ENCODE data around the gene LARP4.
"Not testable (repeated sequence)": the region's sequence is repeated elsewhere in the genome, so short reads cannot be mapped to it uniquely, and the experiment has no call there.

Gene LARP4

DNA sequence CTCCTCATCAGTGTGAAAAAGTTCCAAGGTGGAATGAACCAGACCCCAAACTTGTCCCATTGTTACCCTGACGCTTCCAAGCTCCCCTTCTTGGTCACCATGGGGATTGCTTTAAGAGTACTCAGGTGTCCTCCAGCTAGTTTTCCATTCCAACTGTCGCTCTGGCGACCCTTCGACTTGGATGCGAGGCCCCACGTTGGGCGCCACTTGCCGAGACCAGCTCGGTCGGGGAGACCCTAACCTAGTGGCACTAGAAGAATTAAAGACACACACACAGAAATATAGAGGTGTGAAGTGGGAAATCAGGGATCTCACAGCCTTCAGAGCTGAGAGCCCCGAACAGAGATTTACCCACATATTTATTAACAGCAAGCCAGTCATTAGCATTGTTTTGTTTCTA, 97.4 kb downstream of the LARP4 start:
- DNase-seq, result not testable (repeated sequence)

DNA sequence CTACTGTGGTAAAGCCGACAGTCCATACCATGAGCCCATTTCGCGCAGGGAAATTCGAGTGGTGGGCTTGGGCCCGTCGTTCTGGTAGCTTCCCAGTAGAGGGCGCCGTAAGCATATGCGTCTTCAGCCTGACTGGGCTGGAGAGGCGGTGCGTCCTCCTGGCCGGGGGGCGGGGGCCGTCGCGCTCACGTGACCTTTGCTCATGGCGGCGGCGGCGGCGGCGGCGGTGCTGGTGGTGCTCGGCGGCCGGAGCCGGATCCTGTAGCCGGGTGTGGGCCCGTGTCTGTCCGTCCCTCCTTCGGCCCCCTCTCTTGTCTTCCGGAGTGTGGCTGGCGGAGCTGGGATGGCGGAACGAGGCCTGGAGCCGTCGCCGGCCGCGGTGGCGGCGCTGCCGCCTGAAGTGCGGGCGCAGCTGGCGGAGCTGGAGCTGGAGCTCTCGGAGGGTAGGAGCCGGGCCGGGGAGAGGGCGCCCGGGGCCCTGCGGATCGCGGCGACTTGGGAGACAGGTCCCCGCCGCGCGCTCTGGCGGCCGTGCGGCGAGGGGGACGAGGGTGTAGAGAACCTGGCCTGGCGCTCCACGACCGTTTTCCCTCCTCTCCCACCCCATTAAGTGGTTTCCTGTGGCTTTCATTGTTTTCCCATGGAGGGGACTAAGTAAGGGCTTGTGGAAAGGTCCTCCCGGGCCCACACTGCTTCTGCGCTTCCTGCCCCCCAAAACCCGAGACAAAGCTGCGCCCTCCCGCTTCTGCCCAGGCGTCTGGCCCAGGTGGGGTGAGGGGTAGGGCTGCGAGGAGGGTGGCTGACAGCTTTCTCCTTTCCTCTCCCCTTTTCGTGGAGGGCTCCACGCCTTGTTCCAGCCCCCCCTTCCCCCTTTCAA, 104.4 kb downstream of the LARP4 start, which contains the start of gene DIP2B:
TSS of gene DIP2B (plus strand) at position 188 of the 877 bp plus-strand sequence. CDS start at position 344, 156 bp downstream.
- DNase-seq, result peak; percentile 39

DNA sequence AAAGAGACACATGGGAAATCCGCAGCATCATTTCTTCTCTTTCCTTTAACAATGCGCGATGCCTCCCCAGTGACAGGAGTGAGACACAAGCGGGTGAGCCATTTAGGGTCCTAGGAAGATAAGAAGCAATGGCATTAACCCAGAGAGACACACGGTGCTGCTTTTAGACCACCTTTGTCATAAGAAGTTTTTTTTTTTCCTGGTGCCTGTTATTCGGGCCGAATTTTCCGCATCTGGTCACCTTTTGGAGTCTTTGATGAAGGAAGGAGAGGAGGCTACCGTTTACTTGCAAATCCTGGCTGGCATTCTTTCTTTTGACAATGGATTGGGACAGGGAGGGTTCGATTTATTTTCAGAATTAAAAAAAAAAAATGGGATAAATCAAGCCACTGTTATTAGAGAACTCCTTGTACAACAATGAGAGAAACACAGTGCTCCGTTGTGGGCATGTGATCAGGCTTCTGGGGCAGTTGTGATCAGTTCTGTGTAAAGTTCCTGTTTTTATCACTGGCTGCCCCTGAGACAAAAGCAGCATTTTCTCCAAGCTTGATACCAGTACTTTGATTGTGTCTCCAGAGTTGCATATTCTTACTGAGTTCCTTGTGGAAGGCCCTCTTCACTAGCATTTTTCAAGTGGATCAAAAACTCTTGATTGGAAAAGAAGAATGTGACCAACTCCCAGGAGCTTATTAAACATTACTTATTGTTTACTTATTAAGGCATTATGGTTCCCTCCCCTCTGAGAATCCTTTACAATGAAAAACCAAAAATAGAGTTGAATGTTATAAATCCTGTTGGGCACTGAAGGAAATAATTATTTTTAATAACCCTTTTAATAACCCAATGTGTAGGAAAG, 105.2 kb downstream of the LARP4 start:
- no peak for DNase-seq

DNA sequence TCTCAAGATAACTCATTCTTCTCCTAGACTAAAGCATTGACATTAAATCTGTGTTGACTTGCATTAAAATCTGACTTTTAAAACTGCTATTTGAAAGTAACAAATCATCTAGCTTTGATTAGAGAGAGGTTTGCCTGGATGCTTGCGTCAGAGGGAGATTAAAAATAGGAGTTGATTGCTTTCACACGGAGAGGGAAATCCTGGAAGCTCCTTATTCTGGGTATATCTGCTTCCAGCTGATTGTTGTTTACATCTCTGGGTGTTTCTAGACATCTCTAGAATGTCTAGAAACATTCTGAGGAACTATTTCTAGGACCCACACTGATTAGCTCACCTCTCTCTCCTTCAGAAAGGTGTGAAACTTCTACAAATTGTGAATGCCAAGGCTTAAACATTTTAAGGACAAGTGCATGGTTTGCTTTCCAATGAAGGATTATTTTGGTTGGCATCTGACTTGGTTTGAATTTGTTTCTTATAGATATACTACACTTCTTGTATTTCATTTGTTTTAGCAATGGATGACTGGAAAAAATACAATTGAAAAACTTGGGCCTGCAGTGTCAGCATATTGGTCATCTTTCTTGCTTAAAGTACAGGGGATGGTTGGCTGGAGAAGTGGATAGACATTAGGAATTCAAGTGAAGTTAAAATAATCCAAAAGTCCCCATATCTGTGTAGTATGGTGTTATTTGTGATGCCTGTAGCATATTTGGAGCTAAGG, 106.2 kb downstream of the LARP4 start:
- no peak for DNase-seq

DNA sequence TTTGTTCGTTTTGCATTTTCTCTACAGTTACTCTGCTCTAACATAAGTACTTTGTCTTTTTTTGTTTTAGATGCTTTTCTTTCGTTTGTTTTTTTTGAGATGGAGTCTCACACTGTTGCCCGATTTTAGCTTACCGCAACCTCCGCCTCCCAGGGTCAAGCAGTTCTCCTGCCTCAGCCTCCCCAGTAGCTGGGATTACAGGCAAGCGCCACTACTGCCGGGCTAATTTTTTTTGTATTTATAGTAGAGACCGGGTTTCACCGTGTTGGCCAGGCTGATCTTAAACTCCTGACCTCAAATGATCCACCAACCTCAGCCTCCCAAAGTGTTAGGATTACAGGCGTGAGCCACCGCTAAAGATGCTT, 106.8 kb downstream of the LARP4 start:
- DNase-seq, result no peak

DNA sequence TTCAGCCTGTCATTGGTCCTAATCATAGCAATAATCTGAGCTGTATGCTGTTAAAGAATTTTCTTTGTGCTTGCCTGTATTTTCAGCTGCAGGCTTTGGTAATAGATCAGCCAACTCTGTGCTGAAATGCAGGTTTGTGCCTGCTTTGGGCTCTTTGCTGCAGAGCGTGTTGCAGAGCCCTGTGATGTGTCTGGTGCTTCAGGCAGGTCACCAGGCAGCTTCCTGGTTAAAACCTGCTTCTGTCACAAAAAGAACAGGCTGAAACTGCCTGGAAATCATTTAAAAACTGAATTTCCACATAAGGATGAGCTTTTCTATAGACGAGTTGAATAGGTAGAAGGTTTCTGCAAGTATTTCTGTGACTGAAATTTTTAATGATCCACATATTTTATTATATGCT, 107.2 kb downstream of the LARP4 start:
- DNase-seq, result no peak

DNA sequence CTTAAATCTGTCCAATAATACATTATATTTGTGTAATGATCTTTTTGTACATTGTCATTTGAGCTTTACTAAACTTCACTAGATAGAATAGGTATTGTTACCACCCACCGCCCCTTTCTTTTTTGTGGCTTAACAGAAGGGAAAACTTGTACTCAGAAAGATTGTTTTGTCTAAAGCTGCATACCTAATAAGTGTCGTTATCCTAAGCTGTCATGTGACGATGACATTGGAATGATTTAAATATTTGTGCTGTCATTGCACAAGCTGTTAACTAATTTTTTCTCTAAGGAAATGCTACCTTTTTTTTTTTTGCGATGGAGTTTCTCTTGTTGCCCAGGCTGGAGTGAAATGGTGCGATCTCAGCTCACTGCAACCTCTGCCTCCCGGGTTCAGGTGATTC, 107.7 kb downstream of the LARP4 start:
- DNase-seq, result no peak

DNA sequence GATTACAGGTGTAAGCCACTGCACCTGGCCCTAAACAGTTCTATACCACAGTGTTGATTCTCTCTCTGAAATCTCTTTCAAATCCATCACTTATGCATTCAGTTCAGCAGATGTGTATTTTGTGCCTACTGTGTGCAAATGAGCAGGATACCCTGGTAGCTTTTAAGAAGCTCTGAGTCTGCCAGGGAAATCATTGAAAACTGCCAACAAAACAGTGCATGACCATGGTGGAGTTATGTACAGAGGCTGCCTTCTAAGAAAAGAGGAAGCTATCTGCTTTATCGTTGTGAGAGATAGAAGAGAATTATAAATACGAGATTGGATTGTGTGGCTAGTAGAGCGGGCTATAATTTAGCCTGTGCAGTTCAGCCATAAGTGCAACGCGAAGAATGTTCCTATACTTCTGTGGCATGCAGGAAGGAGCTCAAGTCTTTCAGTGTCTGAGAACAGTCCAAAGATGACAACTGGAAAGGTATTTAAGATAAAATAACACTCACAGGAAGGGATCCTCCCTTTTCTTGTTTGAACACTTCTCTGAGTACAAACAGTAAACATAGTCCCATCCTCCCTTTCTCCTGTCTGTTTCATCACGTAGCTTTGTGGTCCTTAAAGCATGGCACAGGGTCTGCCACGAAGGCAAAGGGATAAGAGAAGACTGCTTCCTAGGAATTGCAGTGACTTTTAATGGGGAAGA, 108.4 kb downstream of the LARP4 start:
- DNase-seq, result no peak

DNA sequence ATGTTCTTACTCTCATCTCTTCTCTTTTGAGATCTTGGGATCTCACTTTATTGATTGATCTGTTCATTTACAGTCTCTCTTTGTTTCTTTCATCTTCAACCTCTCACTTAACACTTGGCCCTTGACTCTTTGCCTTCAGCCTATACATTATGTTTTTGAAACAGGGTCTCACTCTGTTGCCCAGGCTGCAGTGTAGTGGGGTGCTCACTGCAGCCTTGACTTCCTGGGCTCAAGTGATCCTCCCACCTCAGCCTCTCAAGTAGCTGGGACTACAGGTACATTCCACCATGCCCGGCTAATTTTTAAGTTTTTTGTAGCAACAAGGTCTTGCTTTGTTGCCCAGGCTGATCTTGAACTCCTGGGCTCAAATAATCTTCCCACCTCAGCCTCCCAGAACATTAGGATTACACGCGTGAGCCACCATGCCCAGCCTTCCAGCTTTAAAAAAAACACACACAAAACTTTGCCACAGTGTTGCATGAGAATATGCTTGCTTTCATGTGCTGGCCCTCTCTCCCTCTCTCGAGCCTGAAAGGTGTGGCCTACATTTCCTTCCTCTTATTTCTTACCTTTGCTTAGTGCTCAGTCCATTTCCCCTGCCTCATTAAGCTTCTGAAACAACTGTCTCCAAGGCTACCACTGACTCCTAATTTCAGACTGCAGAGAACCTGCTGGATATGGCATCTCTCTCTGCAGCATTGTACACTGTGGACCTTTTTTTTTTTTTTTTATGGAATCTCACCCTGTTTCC, 114.0 kb downstream of the LARP4 start:
- no peak for DNase-seq

DNA sequence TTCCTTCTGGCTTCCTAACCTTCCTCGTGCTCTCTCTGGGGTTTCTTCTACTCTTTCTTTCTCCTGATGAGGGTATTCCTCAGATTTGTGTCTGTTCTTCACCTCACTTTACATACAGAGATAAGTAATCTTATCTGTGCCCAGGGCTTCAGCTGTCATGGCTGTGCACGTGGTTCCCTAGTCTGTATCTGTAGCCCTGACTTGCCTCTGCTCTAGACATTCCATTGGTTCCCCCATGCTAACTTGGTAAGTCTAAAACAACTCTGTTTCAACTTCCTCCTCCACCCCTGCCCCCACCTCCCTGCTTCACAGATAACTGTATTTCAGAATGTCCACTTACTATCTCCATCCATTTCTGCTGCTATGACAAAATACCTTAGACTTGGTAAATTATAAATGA, 114.9 kb downstream of the LARP4 start:
- DNase-seq, result no peak

DNA sequence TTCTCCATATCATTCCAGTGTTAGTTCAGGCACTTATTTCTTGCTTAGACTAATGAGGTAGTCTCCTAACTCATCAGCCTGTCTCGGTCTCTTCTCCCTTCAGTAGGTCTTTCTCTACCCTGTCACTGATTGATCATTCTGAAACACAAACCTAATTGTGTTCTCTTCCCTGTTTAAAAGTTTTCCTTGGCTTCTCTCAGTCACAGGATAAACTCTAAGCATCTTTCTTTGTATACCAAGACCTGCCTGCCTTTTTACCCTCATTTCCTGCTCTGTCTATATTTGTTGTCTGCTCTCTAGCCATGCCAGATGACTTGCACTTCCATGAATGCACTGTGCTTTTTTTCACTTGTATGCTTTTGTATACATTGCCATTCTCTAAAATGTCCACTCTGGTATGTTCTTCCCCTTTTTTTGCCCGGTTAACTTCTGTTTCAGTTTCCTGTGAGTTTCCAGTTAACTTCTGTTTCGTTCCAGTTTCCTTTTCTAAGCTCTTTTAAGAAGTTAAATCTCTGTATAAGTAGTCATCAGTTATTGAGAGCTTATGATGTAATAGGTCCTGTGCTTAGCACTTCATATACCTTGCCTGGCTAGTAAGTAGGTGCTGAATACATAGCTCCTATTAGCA, 116.8 kb downstream of the LARP4 start:
- no peak for DNase-seq

DNA sequence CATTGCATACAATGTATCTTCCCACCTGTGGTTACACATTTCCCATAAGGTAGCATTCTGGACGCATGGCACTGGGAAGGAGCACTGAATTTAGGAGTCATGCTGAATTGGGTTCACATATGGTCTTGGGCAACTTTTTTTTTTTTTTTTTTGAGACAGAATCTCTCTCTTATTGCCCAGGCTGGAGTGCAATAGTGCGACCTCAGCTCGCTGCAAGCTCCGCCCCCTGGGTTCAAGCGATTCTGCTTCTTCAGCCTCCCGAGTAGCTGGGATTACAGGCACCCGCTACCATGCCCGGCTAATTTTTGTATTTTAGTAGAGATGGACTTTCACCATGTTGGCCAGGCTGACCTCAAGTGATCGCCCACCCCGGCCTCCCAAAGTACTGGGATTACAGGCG, 117.4 kb downstream of the LARP4 start:
- no peak for DNase-seq

DNA sequence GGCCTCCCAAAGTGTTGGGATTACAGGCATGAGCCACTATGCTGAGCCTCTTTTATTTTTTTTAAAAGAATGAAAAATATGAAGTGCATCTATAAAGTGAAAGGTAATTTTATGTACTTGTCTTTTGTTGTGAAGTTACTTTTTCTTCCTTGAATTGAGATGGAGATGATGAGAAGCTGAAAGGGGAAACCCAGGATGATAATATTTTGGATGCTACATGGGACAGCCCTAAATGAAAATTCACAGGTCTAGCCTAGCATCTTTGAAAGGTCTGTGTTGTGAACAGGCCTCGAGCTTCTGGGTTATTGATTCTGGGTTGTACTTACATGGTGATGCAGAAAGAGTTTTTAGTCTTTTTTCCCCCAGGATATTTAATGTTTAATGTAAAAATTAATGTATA, 118.7 kb downstream of the LARP4 start:
- DNase-seq, result no peak

DNA sequence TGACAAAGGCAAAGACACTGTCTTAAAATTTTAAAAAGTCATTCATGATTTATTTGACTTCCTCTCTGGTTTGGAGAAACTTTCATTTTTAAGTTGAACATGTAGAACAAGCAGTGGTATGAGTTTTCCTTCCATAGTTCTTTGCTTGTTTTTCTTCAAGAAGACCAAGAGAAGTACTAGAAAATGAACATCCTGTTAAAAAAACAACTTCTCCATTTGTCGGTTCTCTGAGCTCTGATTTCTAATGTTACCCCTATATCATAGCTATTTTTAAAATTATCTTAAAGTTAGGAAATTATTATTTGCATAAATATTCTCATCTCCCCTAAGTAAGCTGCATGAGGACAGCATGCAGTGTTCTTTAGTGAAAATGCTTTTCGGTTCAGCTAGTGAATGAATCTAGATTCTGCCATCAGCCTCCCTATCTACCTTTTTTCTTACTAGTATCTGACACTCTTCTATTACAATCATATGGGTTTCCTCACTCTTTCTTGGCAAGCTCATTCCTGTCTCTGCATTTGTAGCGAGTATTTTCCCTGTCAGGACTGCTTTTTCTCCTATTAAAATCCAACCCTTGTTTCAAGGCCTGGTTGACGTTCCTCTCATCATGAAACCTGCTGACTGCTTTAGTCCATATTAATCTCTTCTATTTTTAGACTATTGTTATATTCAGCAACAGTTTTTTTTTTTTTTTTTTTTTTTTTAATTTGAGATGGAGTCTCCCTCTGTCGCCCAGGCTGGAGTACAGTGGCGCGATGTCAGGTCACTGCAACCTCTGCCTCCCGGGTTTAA, 119.9 kb downstream of the LARP4 start:
- DNase-seq, result no peak

DNA sequence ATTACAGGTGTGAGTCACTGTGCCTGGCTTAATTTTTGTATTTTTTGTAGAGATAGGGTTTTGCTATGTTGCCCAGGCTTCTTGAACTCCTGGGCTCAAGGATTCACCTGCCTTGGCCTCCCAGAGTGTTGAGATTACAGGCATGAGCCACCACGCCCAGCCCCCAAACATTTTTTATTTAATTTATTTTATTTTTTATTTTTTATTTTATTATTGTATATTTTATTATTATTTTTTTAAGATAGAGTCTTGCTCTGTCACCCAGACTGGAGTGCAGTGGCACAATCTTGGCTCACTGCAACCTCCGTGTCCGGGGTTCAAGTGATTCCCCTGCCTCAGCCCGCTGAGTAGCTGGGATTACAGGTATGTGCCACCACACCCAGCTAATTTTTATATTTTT, 121.1 kb downstream of the LARP4 start:
- not testable (repeated sequence) for DNase-seq

DNA sequence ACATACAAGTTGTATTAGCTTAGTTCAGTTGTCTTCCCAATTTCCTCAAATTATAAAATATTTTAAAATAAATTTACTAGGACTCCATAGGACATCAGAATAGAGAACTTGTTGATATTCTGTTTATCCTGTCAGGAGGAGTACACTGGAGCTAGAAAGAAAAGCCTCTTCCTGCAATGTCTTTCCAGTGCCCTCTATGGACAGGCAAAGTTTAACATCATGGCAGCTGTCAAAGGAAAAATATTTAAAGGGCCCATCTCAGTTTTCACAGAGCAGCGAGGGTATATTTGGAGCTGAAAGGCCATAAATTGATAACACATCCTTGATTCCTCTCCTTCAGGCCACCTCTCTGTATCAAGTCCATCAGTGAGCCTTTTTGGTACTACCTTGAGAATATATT, 123.1 kb downstream of the LARP4 start:
- no peak for DNase-seq

DNA sequence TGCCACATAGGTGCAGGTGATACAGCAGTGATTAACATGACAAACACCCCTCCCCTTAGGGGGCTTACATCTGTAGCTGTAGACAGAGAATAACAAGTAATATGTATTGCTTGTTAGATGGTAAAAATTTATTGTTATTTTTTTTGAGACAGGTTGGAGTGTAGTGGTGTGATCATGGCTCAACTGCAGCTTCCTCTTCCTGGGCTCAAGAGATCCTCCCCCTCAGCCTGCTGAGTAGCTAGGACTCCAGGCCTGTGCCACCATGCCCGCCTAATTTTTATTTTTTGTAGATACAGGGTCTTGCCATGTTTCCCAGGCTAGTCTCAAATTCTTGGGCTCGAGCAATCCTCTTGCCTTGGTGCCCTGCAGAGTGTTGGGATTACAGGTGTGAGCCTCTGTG, 123.9 kb downstream of the LARP4 start:
- DNase-seq, result no peak

DNA sequence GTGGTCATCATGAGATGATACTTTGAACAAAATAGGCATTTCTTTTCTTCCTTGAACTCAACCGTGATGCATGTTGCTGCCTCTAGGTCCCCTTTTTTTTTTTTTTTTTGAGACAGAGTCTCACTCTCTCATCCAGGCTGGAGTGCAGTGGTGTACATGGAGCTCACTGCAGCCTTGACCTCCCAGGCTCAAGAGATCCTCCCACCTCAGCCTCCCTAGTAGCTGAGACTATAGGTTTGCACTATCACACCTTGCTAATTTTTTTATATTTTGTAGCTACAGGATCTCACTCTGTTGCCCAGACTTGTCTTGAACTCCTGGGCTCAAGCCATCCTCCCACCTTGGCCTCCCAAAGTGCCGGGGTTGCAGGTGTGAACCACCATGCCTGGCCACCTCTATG, 124.7 kb downstream of the LARP4 start:
- DNase-seq, result no peak

DNA sequence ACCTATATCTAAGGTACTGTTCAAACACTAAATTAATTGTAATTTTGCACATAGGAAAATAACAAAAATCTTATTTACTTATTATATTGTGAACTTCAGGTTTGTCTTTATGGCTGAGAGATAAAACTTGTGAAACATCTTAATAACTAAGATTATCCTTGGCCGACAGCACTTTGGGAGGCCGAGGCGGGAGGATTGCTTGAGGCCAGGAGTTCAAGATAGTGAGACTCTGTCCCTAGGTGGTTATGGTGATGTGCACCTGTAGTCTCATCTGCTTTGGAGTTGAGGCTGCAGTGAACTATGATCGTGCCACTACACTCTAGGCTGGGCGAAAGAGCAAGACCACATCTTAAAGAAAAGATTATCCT, 126.7 kb downstream of the LARP4 start:
- DNase-seq, result no peak

DNA sequence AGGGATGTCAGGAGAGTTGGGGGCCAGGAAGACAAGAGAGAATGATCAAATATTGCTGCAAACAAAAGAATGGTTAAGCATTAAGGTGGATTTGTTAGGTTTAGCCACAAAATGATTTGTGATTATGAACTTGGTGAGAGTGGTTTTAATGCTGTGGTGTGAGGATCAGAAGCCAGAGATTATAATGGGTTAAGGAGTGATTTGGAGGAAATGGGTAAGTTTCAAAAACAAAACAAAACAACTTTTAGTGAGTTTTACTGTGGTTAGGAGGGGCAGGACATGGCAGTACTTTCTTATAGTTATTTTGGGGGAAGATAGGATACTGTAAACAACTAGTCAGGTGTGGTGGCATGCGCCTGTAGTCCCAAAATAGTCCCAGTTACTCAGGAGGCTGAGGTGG, 128.1 kb downstream of the LARP4 start:
- DNase-seq, result no peak

DNA sequence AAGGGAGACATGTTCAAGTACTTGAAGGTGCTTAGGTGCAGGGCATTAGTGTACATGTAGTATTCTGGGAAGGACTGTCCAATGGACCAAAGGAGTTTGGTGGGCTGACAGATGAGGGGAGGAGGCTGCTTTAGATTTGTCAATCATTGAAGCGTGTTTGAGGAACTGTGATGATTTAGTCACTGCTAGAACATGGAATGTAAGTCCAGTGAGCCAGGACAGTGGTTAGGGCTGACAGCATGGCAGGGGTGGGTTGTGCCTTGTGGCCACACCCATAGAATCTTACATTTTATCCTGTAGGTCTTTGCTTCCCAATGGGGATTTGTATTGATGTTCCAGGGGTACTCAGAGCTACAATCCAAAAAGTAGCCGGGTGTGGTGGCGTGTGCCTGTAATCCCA, 128.7 kb downstream of the LARP4 start:
- no peak for DNase-seq
